ENCODE measurements around the gene BOLA1.

Gene BOLA1

GRCh38 chr1:149888247-149888998 is 10.9 kb upstream of the BOLA1 start:
- H3K4me3 ChIP-seq (ENCODE audit: low read length, poor library complexity, severe bottlenecking) = peak overlapping the region; percentile 79
- H3K79me2 ChIP-seq (ENCODE audit: insufficient read depth, low read length) = peaks cover 12% of the 10 kb centered on the region
- no peaks in the 10 kb centered on the region for H3K9me3 ChIP-seq (ENCODE audit: insufficient read depth, low read depth, low read length)
- TF ChIP-seq EZH2phosphoT487 (IDR thresholded peaks at IDR 0.05; ENCODE audit: borderline replicate concordance) (no peak), CTCF (conservative IDR thresholded peaks at IDR 0.05; ENCODE audit: low read length) (peak; percentile 74)
- peaks cover 21% of the 10 kb centered on the region for H3F3A ChIP-seq (ENCODE audit: low read depth)
- H3K4me1 ChIP-seq (ENCODE audit: insufficient read depth, low read length, poor library complexity, severe bottlenecking) = peaks cover 23% of the 10 kb centered on the region
- H3K36me3 ChIP-seq (ENCODE audit: insufficient read depth, low read length) = no peaks in the 10 kb centered on the region
- H3K27me3 ChIP-seq (ENCODE audit: insufficient read depth, low read length, poor library complexity, severe bottlenecking) = no peaks in the 10 kb centered on the region
- peak overlapping the region; percentile 72 for H2AFZ ChIP-seq (ENCODE audit: low read length)
- no peaks in the 10 kb centered on the region for H3K9me2 ChIP-seq (replicated peaks; ENCODE audit: low read depth, low read length)
- peak overlapping the region; percentile 87 for H3K4me2 ChIP-seq (ENCODE audit: low read depth, low read length, poor library complexity, severe bottlenecking)
- H4K20me1 ChIP-seq (ENCODE audit: insufficient read depth, low read length, poor library complexity, severe bottlenecking) = no peaks in the 10 kb centered on the region
- peak overlapping the region; percentile 97 for H3K9ac ChIP-seq (ENCODE audit: low read depth, low read length, poor library complexity, severe bottlenecking)

DNA sequence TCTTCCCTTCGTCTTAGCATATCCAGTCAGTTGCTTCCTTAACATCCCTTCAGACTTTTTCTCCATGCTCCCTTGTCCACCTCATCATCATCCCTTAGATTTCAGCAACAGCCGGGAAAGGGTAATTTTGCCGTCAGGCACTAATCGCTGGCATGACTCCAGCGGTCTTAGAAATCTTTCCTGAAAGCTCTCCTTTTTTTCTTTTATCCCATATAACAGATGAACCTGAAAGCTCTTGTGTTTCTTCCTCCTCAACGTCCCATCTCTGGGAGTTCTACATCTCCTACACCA is 10.4 kb upstream of the BOLA1 start:
- H3K9me2 ChIP-seq (replicated peaks; ENCODE audit: low read depth, low read length) = no peaks in the 10 kb centered on the region
- H2AFZ ChIP-seq (ENCODE audit: low read length) = peak overlapping the region; percentile 72; the same call in 1 of the 2 replicates
- no peaks in the 10 kb centered on the region for H3K9me3 ChIP-seq (ENCODE audit: insufficient read depth, low read depth, low read length)
- H3K4me2 ChIP-seq (ENCODE audit: low read depth, low read length, poor library complexity, severe bottlenecking) = peak overlapping the region; percentile 87
- H3K4me1 ChIP-seq (ENCODE audit: insufficient read depth, low read length, poor library complexity, severe bottlenecking) = peaks cover 18% of the 10 kb centered on the region
- no peaks in the 10 kb centered on the region for H3K27me3 ChIP-seq (ENCODE audit: insufficient read depth, low read length, poor library complexity, severe bottlenecking)
- H3K79me2 ChIP-seq (ENCODE audit: insufficient read depth, low read length) = peaks cover 6% of the 10 kb centered on the region
- H4K20me1 ChIP-seq (ENCODE audit: insufficient read depth, low read length, poor library complexity, severe bottlenecking) = no peaks in the 10 kb centered on the region
- peak overlapping the region; percentile 97 for H3K9ac ChIP-seq (ENCODE audit: low read depth, low read length, poor library complexity, severe bottlenecking)
- H3K4me3 ChIP-seq (ENCODE audit: low read length, poor library complexity, severe bottlenecking) = peak overlapping the region; percentile 79
- no peaks in the 10 kb centered on the region for H3K36me3 ChIP-seq (ENCODE audit: insufficient read depth, low read length)
- H3F3A ChIP-seq (ENCODE audit: low read depth) = peaks cover 21% of the 10 kb centered on the region
- TF ChIP-seq CTCF (conservative IDR thresholded peaks at IDR 0.05; ENCODE audit: low read length) (no peak), EZH2phosphoT487 (IDR thresholded peaks at IDR 0.05; ENCODE audit: borderline replicate concordance) (no peak)

DNA sequence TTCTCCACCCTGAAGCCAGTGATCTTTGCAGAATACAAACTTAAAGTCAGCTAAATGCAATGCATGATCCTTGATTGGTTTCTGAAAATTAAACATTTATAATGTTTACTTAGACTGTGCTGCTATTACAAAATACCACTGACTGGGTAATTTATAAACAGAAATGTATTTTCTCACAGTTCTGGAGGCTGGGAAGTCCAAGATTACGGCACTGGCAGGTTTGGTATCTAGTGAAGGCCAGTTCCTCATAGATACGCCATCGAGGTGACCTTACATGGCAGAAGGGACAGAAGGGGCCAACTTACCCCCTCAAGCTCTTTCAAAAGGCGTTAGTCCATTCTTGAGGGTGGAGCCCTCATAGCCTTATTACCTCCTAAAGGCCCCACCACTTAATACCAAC is 2.8 kb upstream of the BOLA1 start:
- no peak overlapping the region for H3K4me2 ChIP-seq (ENCODE audit: low read depth, low read length, poor library complexity, severe bottlenecking)
- H3K9me2 ChIP-seq (replicated peaks; ENCODE audit: low read depth, low read length) = no peaks in the 10 kb centered on the region
- no peaks in the 10 kb centered on the region for H4K20me1 ChIP-seq (ENCODE audit: insufficient read depth, low read length, poor library complexity, severe bottlenecking)
- no peaks in the 10 kb centered on the region for H3K27me3 ChIP-seq (ENCODE audit: insufficient read depth, low read length, poor library complexity, severe bottlenecking)
- H3K36me3 ChIP-seq (ENCODE audit: insufficient read depth, low read length) = no peaks in the 10 kb centered on the region
- peaks cover 12% of the 10 kb centered on the region for H3K4me1 ChIP-seq (ENCODE audit: insufficient read depth, low read length, poor library complexity, severe bottlenecking)
- H2AFZ ChIP-seq (ENCODE audit: low read length) = no peak overlapping the region
- H3K9ac ChIP-seq (ENCODE audit: low read depth, low read length, poor library complexity, severe bottlenecking) = no peak overlapping the region
- H3K4me3 ChIP-seq (ENCODE audit: low read length, poor library complexity, severe bottlenecking) = no peak overlapping the region
- no peaks in the 10 kb centered on the region for H3K9me3 ChIP-seq (ENCODE audit: insufficient read depth, low read depth, low read length)
- H3K79me2 ChIP-seq (ENCODE audit: insufficient read depth, low read length) = peaks cover 10% of the 10 kb centered on the region; the same call in 1 of the 2 replicates
- no peaks in the 10 kb centered on the region for H3F3A ChIP-seq (ENCODE audit: low read depth)
- TF ChIP-seq CTCF (conservative IDR thresholded peaks at IDR 0.05; ENCODE audit: low read length) (no peak), EZH2phosphoT487 (IDR thresholded peaks at IDR 0.05; ENCODE audit: borderline replicate concordance) (no peak)
